DND-41 (cell line): Measurements from ENCODE around the gene DGKB.

ENCODE experiments used
- ATAC-seq: fragments of 200-7000 bp; cut with Tn5 transposase; 3 replicates; pipeline ENCODE4 v1.9.1; 2021; ENCODE audit warnings: low read depth; ENCODE audit not compliant: insufficient read depth
- DNase-seq: peaks from one replicate; pipeline ENCODE4 v3.0.0-alpha.2; 2020
- H2AFZ ChIP-seq: 2 replicates; pipeline ENCODE4 v1.6.0; 2012; ENCODE audit warnings: low read depth, low read length
- H3K27ac ChIP-seq: 2 replicates; pipeline ENCODE4 v1.5.1; 2012; ENCODE audit warnings: low read length, inconsistent platforms
- H3K27me3 ChIP-seq: fragments of 200-600 bp; sonication (generic); 2 replicates; pipeline ENCODE4 v1.6.0; 2012; ENCODE audit warnings: low read length, mild to moderate bottlenecking, inconsistent platforms; ENCODE audit not compliant: insufficient read depth, poor library complexity
- H3K36me3 ChIP-seq: 2 replicates; pipeline ENCODE4 v1.5.1; 2012; ENCODE audit warnings: low read length, inconsistent platforms; ENCODE audit not compliant: insufficient read depth
- H3K4me1 ChIP-seq: 2 replicates; pipeline ENCODE4 v1.5.1; 2012; ENCODE audit warnings: mild to moderate bottlenecking, low read length; ENCODE audit not compliant: insufficient read depth
- H3K4me2 ChIP-seq: 2 replicates; pipeline ENCODE4 v1.6.0; 2012; ENCODE audit warnings: mild to moderate bottlenecking, moderate library complexity, low read length, inconsistent platforms; ENCODE audit not compliant: insufficient read depth
- H3K4me3 ChIP-seq, 2 experiments: fragments of 200-600 bp in 1 of 2; shearing (Covaris generic) in 1 of 2; 2 replicates each; pipeline ENCODE4 v1.5.1; 2012 to 2016; ENCODE audit warnings: inconsistent platforms in 2 of 2, low read length in 2 of 2, mild to moderate bottlenecking in 2 of 2, low read depth in 1 of 2, moderate library complexity in 1 of 2
- H3K79me2 ChIP-seq: 2 replicates; pipeline ENCODE4 v1.6.0; 2012; ENCODE audit warnings: low read length, inconsistent platforms; ENCODE audit not compliant: insufficient read depth
- H3K9ac ChIP-seq: 2 replicates; pipeline ENCODE4 v1.6.0; 2012; ENCODE audit warnings: low read depth, mild to moderate bottlenecking, inconsistent platforms, low read length, moderate library complexity
- H3K9me3 ChIP-seq: 2 replicates; pipeline ENCODE4 v1.5.1; 2012; ENCODE audit warnings: low read length, moderate library complexity, mild to moderate bottlenecking, inconsistent platforms; ENCODE audit not compliant: insufficient read depth, severe bottlenecking
- H4K20me1 ChIP-seq: 2 replicates; pipeline ENCODE4 v1.6.0; 2012; ENCODE audit warnings: low read length; ENCODE audit not compliant: insufficient read depth
- CTCF ChIP-seq: IDR thresholded peaks from 2 replicates; pipeline ENCODE4 v1.5.1; 2012; ENCODE audit warnings: borderline replicate concordance, low read length, moderate library complexity, mild to moderate bottlenecking; ENCODE audit not compliant: poor library complexity, severe bottlenecking; ENCODE audit errors: extremely low read depth
- EZH2 ChIP-seq: IDR thresholded peaks from 3 replicates; pipeline ENCODE4 v1.6.1; 2012; ENCODE audit warnings: borderline replicate concordance, low read depth, mild to moderate bottlenecking, moderate library complexity, low read length, inconsistent platforms; ENCODE audit not compliant: severe bottlenecking

DGKB gene

GRCh38 chr7:14739841-14740185, 162.7 kb downstream of the DGKB start:
- H2AFZ ChIP-seq = no peak overlapping the region

DNA sequence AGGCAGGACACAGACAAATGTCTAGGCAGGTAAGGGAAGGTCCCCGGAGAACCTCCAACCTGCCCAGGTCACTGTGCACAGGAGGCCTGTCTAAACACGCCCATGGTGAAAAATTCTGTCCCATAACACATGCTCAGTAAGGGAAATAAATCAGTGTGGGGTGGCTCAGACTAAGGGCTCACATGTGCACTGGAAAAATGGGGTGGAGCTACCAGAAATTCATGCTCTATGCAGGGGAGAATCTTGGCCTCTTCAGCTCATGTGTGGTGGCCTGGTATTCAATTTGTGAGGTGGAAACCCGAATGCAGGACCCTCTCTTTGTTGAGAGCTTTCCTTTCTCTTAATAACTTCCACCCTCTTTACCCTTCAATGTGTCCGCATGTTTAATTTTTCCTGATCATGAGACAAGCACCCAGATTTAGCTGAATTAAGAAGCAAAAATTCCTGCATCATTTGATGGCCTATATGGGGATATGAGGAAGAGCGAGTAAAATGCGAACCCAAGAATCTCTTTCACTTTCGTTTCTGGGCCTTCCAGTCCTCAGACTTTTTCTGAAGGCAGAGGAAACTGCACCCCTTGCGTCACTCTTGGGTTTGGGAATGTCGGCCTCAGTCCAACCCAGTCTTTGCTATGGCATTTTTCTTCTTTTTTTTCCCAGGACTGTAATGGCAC, 163.2 kb downstream of the DGKB start:
- Histone ChIP-seq H4K20me1 (no peaks in the 10 kb centered on the region), H3K9me3 (peaks cover 20% of the 10 kb centered on the region), H3K27ac (no peak overlapping the region), H3K4me1 (no peaks in the 10 kb centered on the region; the same call in 1 of the 2 replicates), H3K4me3 (no peak overlapping the region), H3K4me2 (no peak overlapping the region), H3K27me3 (no peaks in the 10 kb centered on the region), H3K79me2 (no peaks in the 10 kb centered on the region), H2AFZ (no peak overlapping the region), H3K36me3 (no peaks in the 10 kb centered on the region), H3K9ac (no peak overlapping the region)
- DNase-seq (no peak), ATAC-seq (no peak)
- no peak for TF ChIP-seq EZH2
- no peak for TF ChIP-seq CTCF

More at GRCh38 chr7:14739841-14740185, 162.7 kb downstream of the DGKB start:
- Histone ChIP-seq H3K9me3 (peaks cover 24% of the 10 kb centered on the region), H4K20me1 (no peaks in the 10 kb centered on the region), H3K9ac (no peak overlapping the region), H3K4me2 (no peak overlapping the region), H3K27me3 (no peaks in the 10 kb centered on the region), H3K27ac (no peak overlapping the region), H3K36me3 (no peaks in the 10 kb centered on the region), H3K79me2 (no peaks in the 10 kb centered on the region), H3K4me1 (no peaks in the 10 kb centered on the region; the same call in 1 of the 2 replicates), H3K4me3 (no peak overlapping the region)
- DNase-seq (no peak), ATAC-seq (no peak)
- no peak for TF ChIP-seq CTCF
- TF ChIP-seq EZH2 = no peak

GRCh38 chr7:14738086-14738485, 164.5 kb downstream of the DGKB start:
- Histone ChIP-seq H3K4me1 (no peaks in the 10 kb centered on the region; the same call in 1 of the 2 replicates), H3K27ac (no peak overlapping the region), H4K20me1 (no peaks in the 10 kb centered on the region), H3K79me2 (no peaks in the 10 kb centered on the region), H3K4me2 (no peak overlapping the region), H3K27me3 (no peaks in the 10 kb centered on the region), H2AFZ (no peak overlapping the region), H3K9ac (no peak overlapping the region), H3K4me3 (no peak overlapping the region), H3K36me3 (no peaks in the 10 kb centered on the region), H3K9me3 (peaks cover 12% of the 10 kb centered on the region)
- no peak for DNase-seq
- ATAC-seq = no peak
- no peak for TF ChIP-seq EZH2
- no peak for TF ChIP-seq CTCF
